H1 (cell line): ENCODE results near the gene BOLL. TPM values are rescaled to one million over a fixed set of nuclear protein-coding genes. Genes with fewer than 3 reads are reported as not detected.

Source experiments
- CTCF ChIA-PET: fragments of 300-600 bp; sonication (Branson Sonifier 250); formaldehyde crosslinking; loops from one replicate; lab custom pipeline; 2021; ENCODE audit not compliant: partially characterized antibody; lab: Charles Lee
- POLR2A ChIA-PET: fragments of 300-600 bp; sonication (Branson Sonifier 250); formaldehyde crosslinking; loops from one replicate; lab custom pipeline; 2021; ENCODE audit warnings: inconsistent platforms; ENCODE audit not compliant: partially characterized antibody; lab: Charles Lee
- DNase-seq, 2 experiments: peaks; one replicate each; pipeline versions ENCODE4 v3.0.0 to v3.0.0-alpha.2; 2010 to 2022; ENCODE audit warnings: low spot score in 2 of 2, low read depth in 1 of 2, mixed read lengths in 1 of 2
- FAIRE-seq: peaks from 2 replicates; lab custom pipeline; 2011; peaks lifted over from hg19 to GRCh38; lab: Jason Lieb, UNC
- H2AFZ ChIP-seq: 2 replicates; pipeline ENCODE4 v1.8.1; 2012; ENCODE audit warnings: low read length, inconsistent platforms
- H2AK5ac ChIP-seq: 2 replicates; pipeline ENCODE4 v1.6.1; 2013; ENCODE audit warnings: low read depth, low read length
- H2BK120ac ChIP-seq: replicated peaks from 2 replicates; pipeline ENCODE3; 2013; ENCODE audit warnings: low read depth, low read length, inconsistent platforms
- H2BK12ac ChIP-seq: 2 replicates; pipeline ENCODE4 v1.6.1; 2013; ENCODE audit warnings: low read depth, low read length
- H2BK15ac ChIP-seq: 2 replicates; pipeline ENCODE4 v1.6.1; 2013; ENCODE audit warnings: low read length
- H2BK20ac ChIP-seq: 2 replicates; pipeline ENCODE4 v1.6.1; 2013; ENCODE audit warnings: low read length
- H2BK5ac ChIP-seq: 2 replicates; pipeline ENCODE4 v1.6.1; 2013; ENCODE audit warnings: low read depth, low read length
- H3K14ac ChIP-seq: 2 replicates; pipeline ENCODE4 v1.6.1; 2013; ENCODE audit warnings: inconsistent platforms; ENCODE audit not compliant: insufficient read length
- H3K18ac ChIP-seq: 2 replicates; pipeline ENCODE4 v1.6.1; 2013; ENCODE audit warnings: low read length; ENCODE audit errors: extremely low read depth
- H3K23ac ChIP-seq: 2 replicates; pipeline ENCODE4 v1.6.1; 2013; ENCODE audit warnings: inconsistent platforms; ENCODE audit not compliant: insufficient read length
- H3K23me2 ChIP-seq: 2 replicates; pipeline ENCODE4 v1.6.1; 2013; ENCODE audit warnings: low read depth, low read length
- H3K27ac ChIP-seq: 2 replicates; pipeline ENCODE4 v1.6.1; 2011; ENCODE audit warnings: low read depth, low read length, inconsistent platforms
- H3K27me3 ChIP-seq, 4 experiments: replicated peaks in 1 of 4; 1 replicate in 1 of 4; 2 replicates in 3 of 4; pipeline versions ENCODE4 v1.6.1 to v1.8.1; 2011 to 2013; ENCODE audit warnings: low read length in 3 of 4, mild to moderate bottlenecking in 3 of 4, inconsistent platforms in 2 of 4, mixed read lengths in 2 of 4, moderate library complexity in 1 of 4; ENCODE audit not compliant: control insufficient read depth in 3 of 4, insufficient read depth in 3 of 4; ENCODE audit errors: extremely low read depth in 1 of 4
- H3K36me3 ChIP-seq, 4 experiments: 2 replicates each; pipeline versions ENCODE4 v1.6.1 to v1.8.1; 2011 to 2013; ENCODE audit warnings: mild to moderate bottlenecking in 4 of 4, low read length in 3 of 4, moderate library complexity in 2 of 4, control low read depth in 1 of 4, inconsistent platforms in 1 of 4; ENCODE audit not compliant: insufficient read depth in 4 of 4, control insufficient read depth in 2 of 4
- H3K4ac ChIP-seq: replicated peaks from 2 replicates; pipeline ENCODE3; 2013; ENCODE audit warnings: low read length, low read depth, mixed read lengths, inconsistent platforms; ENCODE audit not compliant: insufficient read length
- H3K4me1 ChIP-seq, 4 experiments: replicated peaks in 1 of 4; 1 replicate in 1 of 4; 2 replicates in 3 of 4; pipeline versions ENCODE4 v1.6.1 to v1.8.1; 2011 to 2013; ENCODE audit warnings: low read length in 3 of 4, inconsistent platforms in 2 of 4, mixed read lengths in 1 of 4; ENCODE audit not compliant: insufficient read depth in 4 of 4, control insufficient read depth in 3 of 4
- H3K4me2 ChIP-seq, 2 experiments: 2 replicates each; pipeline versions ENCODE4 v1.6.1 to v1.8.1; 2011 to 2013; ENCODE audit warnings: low read depth in 2 of 2, low read length in 2 of 2, control low read depth in 1 of 2, inconsistent platforms in 1 of 2, mild to moderate bottlenecking in 1 of 2; ENCODE audit not compliant: insufficient read depth in 1 of 2
- H3K4me3 ChIP-seq, 4 experiments: fragments of 200-600, 300-600 bp in 1 of 4; sonication (generic), shearing (Covaris generic), sonication (Bioruptor Twin) in 1 of 4; 2 replicates each; pipeline versions ENCODE4 v1.5.1 to v1.8.1; 2011 to 2016; ENCODE audit warnings: low read length in 4 of 4, low read depth in 3 of 4, control low read depth in 2 of 4, inconsistent platforms in 2 of 4, mild to moderate bottlenecking in 2 of 4, mixed read lengths in 1 of 4, moderate library complexity in 1 of 4; ENCODE audit not compliant: insufficient read depth in 2 of 4; ENCODE audit errors: extremely low read depth in 1 of 4
- H3K56ac ChIP-seq: replicated peaks from 2 replicates; pipeline ENCODE3; 2013; ENCODE audit warnings: low read depth, mild to moderate bottlenecking, mixed read lengths, low read length, inconsistent platforms; ENCODE audit not compliant: insufficient read length
- H3K79me1 ChIP-seq: 2 replicates; pipeline ENCODE4 v1.6.1; 2013; ENCODE audit warnings: low read depth, low read length, control low read depth
- H3K79me2 ChIP-seq, 2 experiments: 2 replicates each; pipeline versions ENCODE4 v1.6.1 to v1.8.1; 2012 to 2013; ENCODE audit warnings: low read length in 2 of 2, mild to moderate bottlenecking in 2 of 2, inconsistent platforms in 1 of 2; ENCODE audit not compliant: insufficient read depth in 2 of 2, control insufficient read depth in 1 of 2
- H3K9ac ChIP-seq, 4 experiments: replicated peaks in 1 of 4; 1 replicate in 1 of 4; 2 replicates in 3 of 4; pipeline versions ENCODE4 v1.6.1 to v1.8.1; 2011 to 2013; ENCODE audit warnings: low read depth in 3 of 4, low read length in 3 of 4, control low read depth in 2 of 4, mild to moderate bottlenecking in 2 of 4, moderate library complexity in 2 of 4, inconsistent platforms in 1 of 4; ENCODE audit errors: extremely low read depth in 1 of 4
- H3K9me3 ChIP-seq, 2 experiments: 2 replicates each; pipeline versions ENCODE4 v1.6.1 to v1.8.1; 2012 to 2013; ENCODE audit warnings: mild to moderate bottlenecking in 2 of 2, moderate library complexity in 2 of 2, control low read depth in 1 of 2, inconsistent platforms in 1 of 2, low read depth in 1 of 2, low read length in 1 of 2, mixed read lengths in 1 of 2; ENCODE audit not compliant: insufficient read depth in 2 of 2
- H4K20me1 ChIP-seq, 2 experiments: replicated peaks in 1 of 2; 2 replicates each; pipeline versions ENCODE3 to v1.8.1; 2011 to 2013; ENCODE audit warnings: inconsistent platforms in 2 of 2, low read length in 2 of 2, mild to moderate bottlenecking in 1 of 2; ENCODE audit not compliant: insufficient read depth in 2 of 2, control insufficient read depth in 1 of 2
- H4K5ac ChIP-seq: 2 replicates; pipeline ENCODE4 v1.6.1; 2013; ENCODE audit warnings: low read length, low read depth, mixed read lengths, inconsistent platforms; ENCODE audit not compliant: insufficient read length
- H4K8ac ChIP-seq: 2 replicates; pipeline ENCODE4 v1.8.0; 2013; ENCODE audit warnings: mild to moderate bottlenecking, moderate library complexity, low read length, inconsistent platforms; ENCODE audit not compliant: insufficient read depth; ENCODE audit errors: extremely low read depth
- H4K91ac ChIP-seq: replicated peaks from 2 replicates; pipeline ENCODE3; 2013; ENCODE audit warnings: low read length, mixed read lengths, inconsistent platforms; ENCODE audit not compliant: insufficient read length
- BCL11A ChIP-seq, 2 experiments: IDR thresholded peaks; one replicate each; pipeline ENCODE4 v1.6.1; 2011; ENCODE audit warnings: low read depth in 2 of 2, low read length in 2 of 2, mild to moderate bottlenecking in 2 of 2
- GABPA ChIP-seq: IDR thresholded peaks from 2 replicates; pipeline ENCODE4 v1.6.1; 2011; ENCODE audit warnings: mild to moderate bottlenecking, low read length, moderate library complexity, borderline replicate concordance; ENCODE audit not compliant: insufficient read depth
- GTF2F1 ChIP-seq: IDR thresholded peaks from 2 replicates; pipeline ENCODE4 v1.6.1; 2012; ENCODE audit warnings: low read depth, low read length, improper control_type of control experiment, borderline replicate concordance
- JUND ChIP-seq: IDR thresholded peaks from 2 replicates; pipeline ENCODE4 v1.6.1; 2011; ENCODE audit warnings: mild to moderate bottlenecking, improper control_type of control experiment, low read length
- MAX ChIP-seq: IDR thresholded peaks from 2 replicates; pipeline ENCODE4 v1.6.1; 2012; ENCODE audit warnings: inconsistent platforms
- NANOG ChIP-seq: IDR thresholded peaks from 2 replicates; pipeline ENCODE4 v1.6.1; 2011; ENCODE audit warnings: low read length, low read depth, mild to moderate bottlenecking, inconsistent platforms; ENCODE audit not compliant: insufficient read depth, poor library complexity, severe bottlenecking
- SP4 ChIP-seq: IDR thresholded peaks from 2 replicates; pipeline ENCODE4 v1.6.1; 2012; ENCODE audit warnings: low read length, inconsistent platforms
- TCF12 ChIP-seq: IDR thresholded peaks from 2 replicates; pipeline ENCODE4 v1.6.1; 2011; ENCODE audit warnings: low read depth, mild to moderate bottlenecking, low read length
- WGBS, 2 experiments: shearing (Covaris generic) in 1 of 2; methylation state at CpG; one replicate each; pipeline versions ENCODE4 v1.1.6 to v1.1.7; 2013 to 2015; ENCODE audit warnings: low lambda C conversion rate in 2 of 2, mixed read lengths in 2 of 2, inconsistent platforms in 1 of 2, low coverage in 1 of 2, missing lambda C conversion rate in 1 of 2; ENCODE audit not compliant: insufficient replicate concordance in 2 of 2, insufficient coverage in 1 of 2, insufficient read length in 1 of 2; ENCODE audit errors: extremely low coverage in 1 of 2, missing lambda C conversion rate in 1 of 2; 5-methylcytosine and 5-hydroxymethylcytosine counted together
- polyA plus RNA-seq, 7 experiments: library from polyadenylated mRNA; depleted of rRNA in 3 of 7; stranded (reverse) in 5 of 7; unstranded in 2 of 7; fragments of >200 nt in 5 of 7; fragments of 200-250 nt in 2 of 7; gene quantifications; 1 replicate in 5 of 7; 2 replicates in 1 of 7; 4 replicates in 1 of 7; pipeline versions ENCODE4 v1.2.1 to v1.2.3, GENCODE V29; 2011 to 2013; ENCODE audit warnings: missing spikeins in 2 of 7, mixed read lengths in 2 of 7
- total RNA-seq: library from RNA; stranded (reverse); fragmentation: NEBNext Ultra II Directional; extraction: Animal tissue kit (Norgen Biotek cat#: 25700); gene quantifications from 2 replicates; pipeline ENCODE4 v1.2.1, GENCODE V29; 2021

The BOLL gene
- total and polyA plus RNA-seq, 2 of the 8 experiments (the other 6 are each of a cell fraction or from before 2014, with no cell fraction given): not detected

- Histone ChIP-seq H3K79me1 (no peaks in the 10 kb centered on the region), H3K9me3 (peaks cover 4% of the 10 kb centered on the region in 2 experiments; a peak in 1 of 4 replicates), H4K5ac (no peak overlapping the region), H3K23me2 (no peaks in the 10 kb centered on the region), H2BK120ac (no peak overlapping the region), H2BK15ac (no peak overlapping the region), H2BK5ac (no peak overlapping the region), H3K4ac (no peak overlapping the region), H4K91ac (no peak overlapping the region), H3K14ac (no peak overlapping the region), H3K27ac (no peak overlapping the region), H3K79me2 (no peaks in the 10 kb centered on the region), H3K9ac (no peak overlapping the region), H2BK12ac (no peak overlapping the region), H2AFZ (no peak overlapping the region), H4K8ac (peak overlapping the region; percentile 15; the same call in 1 of the 2 replicates), H3K23ac (no peak overlapping the region), H3K4me2 (no peak overlapping the region), H3K4me1 (no peaks in the 10 kb centered on the region), H3K36me3 (no peaks in the 10 kb centered on the region), H2AK5ac (no peak overlapping the region), H3K27me3 (no peaks in the 10 kb centered on the region), H3K4me3 (no peak overlapping the region), H3K18ac (no peak overlapping the region), H3K56ac (no peak overlapping the region), H2BK20ac (no peak overlapping the region), H4K20me1 (no peaks in the 10 kb centered on the region)
- DNase-seq (no peak), FAIRE-seq (no peak)
- TF ChIP-seq TCF12 (no peak), JUND (no peak), GTF2F1 (no peak), BCL11A (IDR thresholded peaks at IDR 0.05; ENCODE audit: low read depth in 2 of 2, low read length in 2 of 2) (no peak), GABPA (no peak), NANOG (no peak), SP4 (no peak), MAX (no peak)
- CTCF ChIA-PET: interaction anchor here (0.8 to 1.7 kb wide), 5 partner anchors 12 to 53 kb away, joined by 3 to 5 read pairs (median 3); no protein-coding TSS in a partner anchor
- POLR2A ChIA-PET: no interaction called here
- WGBS, 2 experiments: 91% methylated on average over 11 of the region's 11 CpGs; no CpG with 5 or more reads in 1 of the 2 experiments
These were observed 25.4 kb downstream of the BOLL start for GRCh38 chr2:197759625-197760292.
